ENCODE results near the gene IP6K2. TPM values are rescaled to one million over a fixed set of nuclear protein-coding genes. Genes with fewer than 3 reads are reported as not detected.

IP6K2 gene
- total and polyA plus RNA-seq, 2 of the 13 experiments (the other 11 are each of a cell fraction or from before 2014, with no cell fraction given): 85.5 to 112 TPM

GRCh38 chr3:48685603-48686511 lies 31.2 kb downstream of the IP6K2 start, which contains the start of gene NCKIPSD (continued):
- no peak for TF ChIP-seq NFYB (CRISPR knock-in tag; IDR thresholded peaks at IDR 0.05)
- peak; percentile 52; the same call in 1 of the 2 replicates for TF ChIP-seq ZNF251 (CRISPR knock-in tag; IDR thresholded peaks at IDR 0.05)
- no peak for TF ChIP-seq ZNF335 (CRISPR knock-in tag; IDR thresholded peaks at IDR 0.05)
- TF ChIP-seq SUZ12 (IDR thresholded peaks at IDR 0.05; ENCODE audit: low read depth, low read length): no peak
- TF ChIP-seq KAT2B (IDR thresholded peaks at IDR 0.05; ENCODE audit: borderline replicate concordance, low read depth, low read length): no peak
- peak; percentile 76 for TF ChIP-seq TEAD3 (CRISPR knock-in tag; optimal IDR thresholded peaks at IDR 0.05; ENCODE audit: borderline replicate concordance)
- TF ChIP-seq NFE2 (CRISPR knock-in tag; IDR thresholded peaks at IDR 0.05): no peak
- no peak for TF ChIP-seq ZNF382 (CRISPR knock-in tag; IDR thresholded peaks at IDR 0.05; ENCODE audit: borderline replicate concordance)
- no peak for TF ChIP-seq ZNF652 (CRISPR knock-in tag; IDR thresholded peaks at IDR 0.05; ENCODE audit: borderline replicate concordance, low read depth)
- TF ChIP-seq PAF1 (CRISPR knock-in tag; IDR thresholded peaks at IDR 0.05): no peak
- no peak for TF ChIP-seq ZNF580 (CRISPR knock-in tag; IDR thresholded peaks at IDR 0.05; ENCODE audit: borderline replicate concordance, low read depth)
- TF ChIP-seq AGO2 (optimal IDR thresholded peaks at IDR 0.05; ENCODE audit: low read depth, low read length): peak; percentile 59
- TF ChIP-seq ZNF282 (IDR thresholded peaks at IDR 0.05; ENCODE audit: partially characterized antibody): no peak
- peak; percentile 96 for TF ChIP-seq ZBTB7A (CRISPR knock-in tag; IDR thresholded peaks at IDR 0.05)
- TF ChIP-seq NFYC (CRISPR knock-in tag; IDR thresholded peaks at IDR 0.05): no peak
- TF ChIP-seq ZNF484 (CRISPR knock-in tag; IDR thresholded peaks at IDR 0.05; ENCODE audit: borderline replicate concordance, low read depth): no peak
- TF ChIP-seq DZIP1 (CRISPR knock-in tag; IDR thresholded peaks at IDR 0.05): no peak
- TF ChIP-seq ZNF891 (CRISPR knock-in tag; IDR thresholded peaks at IDR 0.05): no peak
- TF ChIP-seq ZNF205 (CRISPR knock-in tag; IDR thresholded peaks at IDR 0.05): no peak; the same call in 1 of the 2 replicates
- TF ChIP-seq TBX3 (IDR thresholded peaks at IDR 0.05; ENCODE audit: borderline replicate concordance): no peak
- no peak for TF ChIP-seq PCBP1 (IDR thresholded peaks at IDR 0.05; ENCODE audit: borderline replicate concordance, low read depth, low read length)
- TF ChIP-seq BRD4 (CRISPR knock-in tag; IDR thresholded peaks at IDR 0.05): peak; percentile 56
- TF ChIP-seq SP2 (CRISPR knock-in tag; IDR thresholded peaks at IDR 0.05): peak; percentile 74
- TF ChIP-seq MIER2 (CRISPR knock-in tag; IDR thresholded peaks at IDR 0.05): peak; percentile 71
- TF ChIP-seq ZNF326 (CRISPR knock-in tag; IDR thresholded peaks at IDR 0.05; ENCODE audit: borderline replicate concordance): no peak
- peak; percentile 61 for TF ChIP-seq STAG1 (CRISPR knock-in tag; IDR thresholded peaks at IDR 0.05)
- TF ChIP-seq RFXANK (CRISPR knock-in tag; IDR thresholded peaks at IDR 0.05): 0 out of 2 replicates have a peak, but pooled peaks have one; percentile 36
- peak; percentile 57; the same call in 1 of the 2 replicates for TF ChIP-seq ZNF792 (CRISPR knock-in tag; IDR thresholded peaks at IDR 0.05)
- no peak for TF ChIP-seq CBX2 (IDR thresholded peaks at IDR 0.05; ENCODE audit: low read depth, low read length)
- TF ChIP-seq CBX2 (CRISPR knock-in tag; IDR thresholded peaks at IDR 0.05; ENCODE audit: low read depth): no peak
- TF ChIP-seq ZNF496 (CRISPR knock-in tag; IDR thresholded peaks at IDR 0.05; ENCODE audit: insufficient replicate concordance): no peak

All from HepG2 (cell line).